ENCODE data around the gene SNX3.

GRCh38 chr6:108252055-108252454, 8.8 kb downstream of the SNX3 start:
- TF ChIP-seq CTCF (IDR thresholded peaks at IDR 0.05; ENCODE audit: low read depth, low read length), result no peak
- no peak for TF ChIP-seq EZH2phosphoT487 (IDR thresholded peaks at IDR 0.05; ENCODE audit: low read depth)
